ENCODE results near the gene HSPG2. TPM values are rescaled to one million over a fixed set of nuclear protein-coding genes. Genes with fewer than 3 reads are reported as not detected.
"Not testable (repeated sequence)": the region's sequence is repeated elsewhere in the genome, so short reads cannot be mapped to it uniquely, and the experiment has no call there.

HSPG2 gene
- total RNA-seq, 1 donor from 2014 or later: 0.91 TPM

DNA sequence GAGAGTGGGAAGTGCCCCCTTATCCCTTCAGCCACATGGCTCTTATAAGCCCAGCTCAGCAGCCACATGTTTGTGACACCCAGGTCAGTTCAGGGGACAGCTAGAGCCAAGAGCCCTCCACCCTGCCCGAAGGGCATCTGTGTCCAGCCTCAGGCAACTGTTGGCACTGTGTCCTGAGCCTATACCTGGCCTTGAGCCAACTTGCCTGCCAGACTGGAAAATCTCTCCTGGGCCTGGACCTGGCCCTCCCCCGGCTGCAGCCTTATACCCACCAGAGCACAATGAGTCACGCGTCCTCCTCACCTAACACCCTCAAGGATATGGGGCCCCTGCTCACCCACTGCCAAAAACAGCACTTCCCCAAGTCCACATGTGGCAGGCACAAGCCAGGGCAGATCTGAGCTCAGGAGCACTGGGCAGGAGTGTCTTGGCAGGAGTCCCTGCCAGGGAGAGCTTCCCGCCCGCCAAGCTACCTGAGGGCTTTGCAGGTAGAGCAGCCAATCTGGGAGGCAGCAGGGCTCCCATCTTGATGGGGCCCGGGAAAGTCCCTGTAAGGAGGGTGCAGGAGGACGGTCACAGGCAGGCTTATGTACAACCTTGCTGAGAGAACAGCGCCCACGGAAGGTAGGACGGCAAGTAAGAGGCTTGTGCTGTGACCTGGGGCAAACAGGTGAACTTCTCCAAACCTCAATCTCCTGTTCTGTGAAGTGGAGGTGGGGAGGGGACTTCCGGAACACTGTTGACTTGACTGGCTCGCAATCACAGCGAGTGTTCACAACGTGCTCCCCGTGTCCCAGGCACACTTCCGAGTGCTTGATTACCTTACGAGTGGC lies 19.8 kb upstream of the HSPG2 start:
- intact Hi-C loops (cut with micrococcal nuclease): no loop called here

DNA sequence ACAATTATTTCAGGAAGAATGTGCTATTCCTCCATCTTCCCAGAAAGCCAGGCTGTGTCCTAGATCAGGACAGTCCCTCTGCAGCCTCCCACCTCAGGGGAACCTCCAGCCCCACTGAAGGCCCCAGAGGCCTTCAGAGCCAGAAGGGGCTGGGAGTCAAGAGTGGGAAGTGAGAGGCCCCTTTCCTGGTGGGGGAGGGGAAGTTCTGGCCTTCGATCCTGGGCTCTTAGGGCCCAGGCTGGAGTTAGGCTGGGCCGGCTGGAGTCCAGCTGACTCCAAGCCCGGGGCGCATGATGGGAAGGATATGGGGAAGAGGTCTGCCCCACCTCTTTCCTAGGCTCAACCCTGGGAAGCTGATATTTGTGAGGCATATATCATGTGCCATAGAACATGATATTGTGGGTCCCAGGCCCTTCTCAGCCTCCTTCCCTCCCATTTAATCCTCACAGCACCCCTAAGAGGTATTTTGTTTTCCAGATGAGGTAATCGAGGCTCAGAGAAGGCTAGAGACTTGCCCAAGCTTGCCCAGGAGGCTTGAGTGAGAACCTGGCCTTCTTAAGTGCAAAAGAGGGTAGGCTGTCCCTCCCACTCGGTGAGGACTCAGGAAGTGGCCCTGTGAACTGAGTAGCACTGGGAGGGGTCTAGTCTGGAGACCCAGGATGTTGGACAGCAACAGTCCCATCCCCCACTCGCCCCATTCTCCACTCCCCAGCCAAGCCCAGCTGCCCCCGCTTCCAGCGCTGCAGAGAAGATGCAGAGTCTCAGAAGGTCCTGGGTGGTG lies 18.6 kb upstream of the HSPG2 start:
- intact Hi-C loops (cut with micrococcal nuclease): no loop called here

DNA sequence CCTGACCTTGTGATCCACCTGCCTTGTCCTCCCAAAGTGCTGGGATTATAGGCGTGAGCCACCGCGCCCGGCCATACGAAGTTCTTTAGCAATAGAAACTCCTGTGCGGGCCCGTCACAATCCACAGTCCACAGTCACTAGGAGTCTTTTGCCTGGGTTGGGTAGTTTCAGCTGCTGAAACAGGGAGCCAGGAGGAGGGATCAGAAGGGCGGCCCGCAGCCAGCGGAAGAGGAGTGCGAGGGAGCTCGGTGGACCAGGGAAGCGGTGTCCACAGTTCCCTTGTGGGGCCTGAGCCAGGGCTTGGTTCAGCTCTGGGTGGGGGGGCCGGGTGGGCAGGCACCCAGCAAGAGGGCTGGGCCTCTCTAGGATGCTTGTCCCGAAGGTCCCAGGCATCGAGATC lies 17.9 kb upstream of the HSPG2 start:
- intact Hi-C loops (cut with micrococcal nuclease): no loop called here

DNA sequence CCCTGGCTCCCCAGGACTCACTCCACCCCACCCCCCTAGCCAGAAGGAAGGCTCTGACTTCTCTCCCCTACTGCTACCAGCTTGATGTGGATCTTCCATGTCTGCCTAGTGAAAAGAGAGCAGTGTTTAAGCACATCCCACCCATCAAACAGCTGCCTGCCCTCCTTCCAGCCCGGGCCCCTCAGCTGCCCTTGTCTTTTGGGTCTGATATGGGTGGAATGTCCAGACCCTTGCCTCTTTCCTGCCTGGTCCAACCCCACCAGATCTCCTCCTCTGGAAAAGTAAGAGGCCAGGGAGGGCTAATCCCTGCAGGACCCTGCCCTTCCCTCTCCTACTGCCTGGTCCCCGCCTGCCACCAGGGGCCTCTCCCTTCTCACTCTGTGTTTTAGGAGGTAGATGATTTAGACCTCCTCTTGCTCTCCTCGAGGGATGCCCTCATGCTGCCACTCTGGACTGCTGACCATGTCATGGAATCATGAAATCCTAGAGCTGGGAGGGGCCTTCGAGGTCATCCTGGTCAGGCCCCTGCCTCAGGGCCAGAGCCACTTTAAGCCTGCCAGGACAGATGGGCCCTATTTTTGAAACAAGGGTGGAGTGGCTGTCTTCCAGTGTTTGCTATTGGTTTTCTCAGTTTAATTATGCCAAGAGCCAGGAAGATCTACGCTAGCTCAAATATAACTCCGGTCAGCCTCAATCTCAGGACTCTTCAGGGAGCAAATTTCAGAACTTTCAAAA lies 15.8 kb upstream of the HSPG2 start:
- intact Hi-C loops (cut with micrococcal nuclease): no loop called here

DNA sequence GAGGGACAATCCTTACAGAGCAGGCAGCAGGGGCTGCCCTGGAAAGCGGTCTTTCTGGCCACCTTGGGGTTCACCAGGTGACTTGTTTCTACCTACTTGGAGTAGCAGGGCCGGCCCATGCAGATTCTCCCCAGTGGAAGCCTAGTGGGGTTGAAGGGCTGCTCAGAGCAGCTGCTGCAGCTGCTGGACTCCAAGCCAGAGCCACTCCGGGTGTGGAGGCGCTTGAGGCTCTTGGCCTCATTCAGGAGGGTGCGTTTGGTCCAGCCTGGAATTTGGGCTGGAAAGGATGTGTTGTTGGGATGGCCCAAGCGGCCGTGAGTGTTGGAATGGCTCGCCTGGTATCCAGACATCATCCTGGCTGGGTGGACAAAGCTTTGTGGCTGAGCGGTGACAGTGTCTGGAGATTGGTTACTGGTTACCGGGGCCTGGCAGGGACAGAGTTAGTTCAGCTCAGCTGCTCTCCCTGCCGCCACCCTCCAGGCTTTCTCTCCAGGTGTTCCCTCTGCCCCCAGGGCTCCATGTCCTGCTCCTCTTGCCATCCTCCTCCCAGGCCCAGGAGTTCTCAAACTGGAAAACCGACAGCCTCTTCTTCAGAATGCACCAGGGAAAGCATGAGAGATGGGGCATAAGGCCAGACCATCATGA lies 14.2 kb upstream of the HSPG2 start:
- intact Hi-C loops (cut with micrococcal nuclease): no loop called here

DNA sequence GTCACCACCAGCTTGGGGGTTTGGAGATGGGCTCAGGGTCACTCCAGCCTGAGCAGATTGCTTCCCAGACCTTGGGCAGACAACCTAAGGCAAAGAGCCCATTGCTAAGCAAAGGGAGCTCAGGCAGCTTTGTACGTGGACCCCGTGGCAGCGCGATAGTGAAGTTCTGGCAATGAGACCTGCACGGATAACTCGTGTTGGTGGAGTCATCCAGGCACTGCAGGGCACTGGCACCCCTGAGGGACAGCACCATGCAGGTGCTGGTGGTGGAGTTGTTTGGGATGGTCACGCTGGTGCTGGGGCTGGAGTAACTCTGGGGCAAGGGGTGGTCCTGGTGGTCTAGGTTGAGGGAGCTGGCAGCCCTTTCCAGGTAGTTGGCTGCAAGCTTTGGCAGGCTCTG lies 13.6 kb upstream of the HSPG2 start:
- intact Hi-C loops (cut with micrococcal nuclease): no loop called here

DNA sequence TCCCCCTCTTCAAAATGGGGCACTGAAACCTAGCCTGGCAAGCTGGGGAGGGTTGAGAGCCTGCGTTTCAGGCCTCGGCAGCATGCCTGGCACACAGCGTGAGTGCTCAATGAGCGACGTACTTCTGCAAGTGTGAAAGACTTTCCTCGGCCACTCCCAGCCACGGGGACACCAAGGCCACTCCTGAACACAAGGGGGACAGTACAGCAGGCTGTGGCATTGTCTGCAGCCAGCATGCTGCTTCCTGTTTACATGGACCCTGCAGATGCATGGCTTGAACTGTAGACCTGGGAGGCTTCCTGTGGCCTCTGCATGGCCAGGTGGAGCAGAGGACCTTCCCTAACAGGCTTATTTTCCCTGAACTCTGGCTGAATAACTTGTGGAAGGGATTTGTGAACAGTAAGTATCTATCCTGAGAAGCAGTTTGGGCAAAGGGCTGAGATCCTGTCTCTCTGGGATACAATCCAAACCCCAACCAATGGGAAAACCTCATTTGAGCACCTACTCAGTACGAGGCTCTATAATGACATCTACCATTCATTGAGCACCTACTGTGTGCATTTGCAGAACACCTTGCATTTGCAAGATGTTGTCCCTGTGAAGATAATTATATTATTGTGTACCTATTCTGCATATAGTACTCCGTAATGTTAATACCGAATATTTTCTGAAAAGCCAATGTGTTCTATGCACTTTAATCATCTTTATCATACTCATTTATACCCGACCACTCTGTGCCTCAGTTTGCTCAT lies 9.9 kb upstream of the HSPG2 start:
- intact Hi-C loops (cut with micrococcal nuclease): no loop called here

DNA sequence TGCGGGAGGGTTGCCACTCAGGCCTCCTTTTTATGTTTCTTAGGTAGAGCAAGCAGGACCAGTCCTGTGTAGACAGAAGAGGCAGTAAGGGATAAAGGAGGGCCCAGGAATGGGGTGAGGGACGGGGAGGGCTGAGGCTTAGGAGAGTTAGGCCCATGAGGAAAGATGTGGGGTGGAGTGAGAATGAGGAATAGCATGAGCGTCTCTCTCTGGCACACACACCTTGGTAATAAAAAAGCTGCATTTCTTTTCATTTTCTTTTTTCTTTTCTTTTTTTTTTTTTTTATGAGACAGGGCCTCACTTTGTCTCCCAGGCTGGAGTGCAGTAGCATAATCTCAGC lies 7.6 kb upstream of the HSPG2 start:
- intact Hi-C loops (cut with micrococcal nuclease): no loop called here

DNA sequence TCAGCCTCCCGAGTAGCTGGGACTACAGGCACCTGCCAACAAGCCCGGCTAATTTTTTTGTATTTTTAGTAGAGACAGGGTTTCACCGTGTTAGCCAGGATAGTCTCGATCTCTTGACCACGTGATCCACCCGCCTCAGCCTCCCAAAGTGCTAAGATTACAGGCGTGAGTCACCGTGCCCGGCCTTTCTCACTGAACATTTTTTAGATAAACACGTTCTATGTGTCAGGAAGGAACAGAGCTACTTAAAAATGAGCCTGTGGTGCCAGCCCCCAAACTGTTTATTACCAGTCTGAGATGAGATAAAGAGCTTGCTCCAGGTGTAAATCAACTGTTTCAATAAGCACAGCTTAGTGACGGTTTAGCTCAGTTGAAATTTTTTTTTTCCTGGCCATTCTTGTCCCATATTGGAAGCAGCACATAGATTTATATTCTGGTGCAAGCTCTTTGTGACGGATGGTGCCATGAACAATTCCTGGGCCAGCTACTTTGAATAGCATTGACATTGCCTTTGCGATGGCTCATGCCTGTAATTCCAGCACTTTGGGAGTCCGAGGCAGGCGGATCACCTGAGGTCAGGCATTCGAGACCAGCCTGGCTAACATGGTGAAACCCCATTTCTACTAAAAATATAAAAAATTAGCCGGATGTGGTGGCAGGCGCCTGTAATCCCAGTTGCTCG lies 6.0 kb upstream of the HSPG2 start:
- intact Hi-C loops (cut with micrococcal nuclease): not testable (repeated sequence)

DNA sequence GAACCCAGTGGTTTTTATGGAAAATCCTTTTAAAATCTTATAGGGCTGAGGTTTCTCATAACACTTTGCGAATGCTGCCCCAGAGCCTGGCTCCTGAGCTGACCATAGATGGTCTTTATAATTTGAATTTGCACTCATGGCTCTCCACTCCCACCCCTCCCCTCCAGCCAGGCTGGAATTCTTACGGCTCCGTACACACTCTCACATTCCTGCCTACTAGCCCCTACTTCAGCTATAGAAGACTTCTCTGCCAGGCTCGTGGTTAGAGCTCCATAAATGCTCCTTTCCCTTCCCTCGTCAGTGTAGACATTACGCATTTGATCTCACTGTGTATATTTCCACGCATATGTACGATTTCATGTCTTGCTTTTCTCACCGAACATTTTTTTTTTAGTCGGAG lies 5.4 kb upstream of the HSPG2 start:
- intact Hi-C loops (cut with micrococcal nuclease): no loop called here

DNA sequence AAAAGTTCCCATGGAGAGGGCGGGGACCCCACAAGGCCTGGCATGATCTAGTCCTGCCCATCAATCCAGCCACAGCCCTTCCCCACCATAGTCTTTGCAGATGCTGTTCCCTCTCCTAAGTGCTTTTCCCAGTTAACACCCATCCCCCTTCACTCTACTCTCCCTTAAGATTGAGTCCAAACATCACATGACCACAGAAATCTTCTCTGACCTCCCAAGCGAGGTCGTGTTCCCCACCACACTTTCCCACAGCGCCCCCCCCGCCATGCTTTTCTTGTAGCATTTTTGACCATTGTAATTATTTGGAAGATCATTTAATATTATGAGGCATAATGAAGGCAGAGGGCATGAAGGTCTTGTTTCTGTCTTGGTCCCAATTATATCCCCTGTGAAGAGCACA lies 4.3 kb upstream of the HSPG2 start:
- intact Hi-C loops (cut with micrococcal nuclease): no loop called here

DNA sequence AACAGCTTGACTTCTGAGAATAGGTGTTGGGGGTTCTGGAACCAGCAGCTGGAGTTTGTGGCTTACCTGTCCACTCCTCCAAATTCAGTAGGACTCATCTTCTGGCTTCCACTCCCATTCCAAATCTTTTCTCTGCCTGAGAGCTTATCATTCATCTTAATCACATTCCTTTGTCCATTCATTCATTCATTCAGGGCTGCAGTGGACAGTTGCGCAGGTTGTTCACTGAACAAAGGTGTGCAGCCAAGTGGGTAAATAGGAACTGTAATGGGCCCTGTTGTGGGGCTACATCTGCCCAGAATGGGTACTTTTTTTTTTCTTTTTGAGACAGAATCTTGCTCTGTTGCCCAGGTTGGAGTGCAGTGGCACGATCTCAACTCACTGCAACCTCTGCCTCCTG lies 3.4 kb upstream of the HSPG2 start:
- intact Hi-C loops (cut with micrococcal nuclease): no loop called here

DNA sequence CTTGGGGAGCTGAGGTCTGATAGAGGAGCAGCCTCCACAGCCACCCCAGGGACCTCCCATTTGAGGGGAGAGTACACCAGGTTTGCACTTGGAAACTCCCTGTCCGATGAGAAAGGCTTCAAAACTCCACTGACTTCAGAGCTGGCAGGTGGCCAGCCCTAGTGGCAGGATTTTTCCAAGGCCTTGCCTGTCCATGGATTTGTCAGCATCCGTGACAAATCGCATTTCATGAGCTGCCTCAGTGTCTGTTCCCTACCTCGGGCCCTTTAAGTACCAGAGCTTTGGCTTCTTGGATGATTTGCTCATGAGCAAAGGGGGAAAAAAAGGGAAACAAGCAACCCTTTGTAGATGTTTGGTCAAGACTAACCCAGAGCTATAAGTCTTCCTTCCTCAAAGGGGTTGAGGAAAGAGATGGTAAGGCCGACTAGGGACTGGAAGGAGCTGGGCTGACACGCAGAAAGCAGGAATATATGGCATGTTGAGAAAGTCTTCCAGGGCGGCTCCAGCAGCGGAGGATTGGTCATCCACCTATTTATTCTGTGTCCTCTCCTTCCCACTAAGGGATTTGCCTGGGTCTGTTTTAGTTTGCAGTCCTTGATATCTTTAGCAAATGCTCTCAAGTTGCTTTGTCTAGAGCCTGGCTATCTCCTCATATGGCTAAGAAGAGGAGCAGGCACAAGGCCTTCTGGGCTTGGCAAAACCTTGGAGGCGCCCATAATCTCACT lies 2.7 kb upstream of the HSPG2 start:
- intact Hi-C loops (cut with micrococcal nuclease): no loop called here

DNA sequence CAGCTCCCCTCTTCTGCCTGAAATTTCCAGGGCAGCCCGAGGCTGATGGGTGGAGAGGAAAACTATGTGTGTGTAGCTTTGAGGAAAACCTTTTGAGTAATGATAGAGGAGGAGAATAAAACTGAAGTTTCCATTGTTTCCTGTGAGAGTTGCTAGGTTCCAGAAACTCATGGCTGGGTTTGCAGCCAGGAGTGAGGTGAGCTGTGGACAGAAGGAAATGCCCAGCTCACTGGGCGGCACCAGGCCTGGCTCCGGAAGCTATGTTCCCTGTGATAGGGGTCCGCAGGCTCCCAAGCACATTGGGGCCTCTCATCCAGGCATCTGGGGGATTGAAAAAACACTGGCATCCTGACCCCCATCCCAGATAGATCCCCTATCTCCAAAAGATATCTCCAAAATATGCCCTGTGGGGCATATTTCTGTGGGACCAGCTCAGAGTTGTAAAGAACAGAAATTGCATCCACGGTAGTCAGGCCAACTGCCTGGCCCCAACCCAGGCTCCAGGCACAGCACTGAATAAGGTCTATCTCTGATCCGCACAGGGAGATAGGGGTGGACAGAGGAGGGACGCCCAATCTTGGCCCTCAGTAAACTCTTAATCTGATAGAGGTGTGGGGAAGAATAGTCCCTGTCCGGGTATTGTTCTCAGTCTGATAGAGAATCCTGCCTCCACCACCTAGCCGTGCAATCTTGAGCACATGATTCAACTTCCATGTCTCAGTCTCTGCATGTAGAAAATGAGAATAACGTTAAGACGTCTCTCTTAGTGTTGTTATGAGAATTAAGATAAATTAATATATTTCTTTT lies 1.8 kb upstream of the HSPG2 start:
- intact Hi-C loops (cut with micrococcal nuclease): no loop called here

DNA sequence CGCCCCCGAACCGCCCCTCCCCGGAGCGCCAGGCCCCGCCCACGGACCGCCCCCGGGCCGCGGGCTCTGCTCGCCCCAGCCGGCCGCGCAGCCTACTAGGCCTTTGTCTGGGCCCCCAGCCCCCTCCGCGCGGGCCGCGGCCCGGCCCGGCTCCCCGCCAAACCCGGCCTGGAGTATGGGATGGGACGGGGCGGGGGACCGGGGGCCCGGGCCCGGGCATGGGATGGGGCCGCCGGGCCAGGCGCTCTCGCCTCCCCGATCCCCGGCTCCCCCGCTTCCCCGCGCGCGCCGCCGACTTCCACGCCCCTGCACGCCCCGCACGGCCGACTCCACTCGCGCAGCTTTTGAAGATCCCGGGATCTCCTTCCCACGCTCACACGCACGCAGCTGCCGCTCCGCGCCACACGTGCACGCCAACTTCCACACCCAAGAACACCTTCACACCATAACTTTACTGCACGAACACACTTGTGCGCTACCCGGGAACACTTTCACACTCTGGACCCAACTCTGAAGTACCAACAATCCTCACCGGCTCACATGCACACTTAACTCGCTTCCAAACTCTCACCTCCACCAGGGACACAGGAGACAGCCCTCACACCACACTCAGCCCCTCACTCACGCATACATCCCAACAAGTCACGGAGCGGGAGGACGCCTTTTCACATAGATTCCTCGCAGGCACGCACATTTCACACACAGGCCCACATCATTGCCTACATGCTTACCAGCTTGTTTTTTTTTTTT lies 437 bp upstream of the HSPG2 start:
- intact Hi-C loops (cut with micrococcal nuclease): no loop called here

DNA sequence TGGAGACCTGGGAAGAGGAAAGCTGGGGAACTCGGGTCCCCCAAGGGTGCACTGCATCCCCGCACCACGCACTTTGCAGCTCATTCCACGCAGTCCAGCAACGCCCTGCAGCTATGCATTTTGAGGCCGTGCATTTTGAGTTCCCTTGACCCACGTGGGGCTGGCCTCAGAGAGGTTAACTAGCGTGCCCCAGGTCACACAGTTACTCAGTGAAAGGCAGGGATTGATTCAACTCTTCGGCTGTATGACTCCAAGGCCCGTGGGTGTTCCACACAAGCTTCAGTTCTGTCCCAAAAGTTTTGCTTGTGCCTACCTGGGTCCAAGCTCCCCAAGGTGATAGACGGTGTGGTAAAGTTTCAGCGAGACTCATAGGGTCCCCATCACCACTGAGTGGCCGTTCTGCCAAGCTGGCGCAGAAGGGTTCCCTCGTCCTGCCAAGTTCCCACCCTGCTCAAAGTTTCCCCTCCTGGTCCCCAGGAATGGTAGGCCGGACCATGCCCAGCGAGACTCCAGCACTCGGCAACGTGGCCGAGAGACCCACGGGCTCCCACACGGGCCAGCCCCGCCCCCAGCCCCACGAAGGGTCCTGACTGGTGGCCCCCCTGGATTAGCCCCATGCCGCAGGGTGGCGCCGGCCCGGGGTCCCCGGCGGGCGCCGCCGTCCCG lies 611 bp downstream of the HSPG2 start:
- intact Hi-C loops (cut with micrococcal nuclease): no loop called here

DNA sequence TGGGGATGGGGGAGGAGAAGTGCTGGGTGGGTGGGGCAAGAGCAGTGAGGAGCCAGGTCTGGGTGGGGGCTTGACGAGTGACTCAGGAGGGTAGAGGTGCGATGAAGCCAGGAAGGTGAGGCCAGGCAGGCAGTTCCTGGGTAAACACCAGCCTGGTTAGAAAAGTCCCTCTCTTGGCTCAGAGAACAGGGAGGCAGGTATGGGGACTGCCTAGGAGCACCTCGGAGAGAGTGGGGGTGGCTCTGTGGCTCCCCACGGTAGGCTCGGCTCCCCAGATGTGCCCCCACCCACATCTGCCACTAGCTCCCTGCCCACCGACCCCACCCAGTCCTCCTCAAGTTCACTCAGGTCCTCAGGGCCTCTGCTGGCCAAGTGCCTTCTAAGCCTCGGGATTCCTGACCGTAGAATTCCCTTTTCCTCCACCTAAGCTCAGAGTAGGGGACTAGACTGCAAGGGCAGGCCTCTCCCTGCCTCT lies 1.2 kb downstream of the HSPG2 start:
- intact Hi-C loops (cut with micrococcal nuclease): no loop called here
